Eye (tissue), 1 donor: ENCODE results near the gene EPB41L4A.
A peak's percentile ranks its signal among the peaks of the same experiment; 100 is the strongest.

Source experiments
- DNase-seq: peaks from one replicate; pipeline ENCODE4 v3.0.0-alpha.2; 2015

EPB41L4A gene

GRCh38 chr5:112196584-112196983 lies 222.5 kb downstream of the EPB41L4A start:
- DNase-seq: peak; percentile 29

DNA sequence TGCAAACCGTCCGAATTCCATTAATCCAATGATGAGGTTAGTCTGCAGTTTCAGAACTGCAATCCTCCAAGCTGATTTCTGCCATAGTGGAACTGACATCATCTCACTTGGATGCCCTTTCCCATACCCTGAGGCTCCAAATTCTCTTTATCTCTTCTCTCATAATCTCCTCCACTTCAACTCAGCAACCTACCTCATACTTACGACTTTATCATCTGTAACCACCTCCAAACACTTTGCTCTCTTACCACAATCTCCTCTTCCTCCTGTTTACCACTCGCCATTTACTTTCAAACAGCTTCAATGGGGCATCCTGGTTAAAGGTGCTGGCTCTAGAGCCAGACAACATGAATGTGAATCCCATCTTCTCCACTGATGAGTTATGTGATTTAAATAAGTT lies 223.2 kb downstream of the EPB41L4A start:
- no peak for DNase-seq

DNA sequence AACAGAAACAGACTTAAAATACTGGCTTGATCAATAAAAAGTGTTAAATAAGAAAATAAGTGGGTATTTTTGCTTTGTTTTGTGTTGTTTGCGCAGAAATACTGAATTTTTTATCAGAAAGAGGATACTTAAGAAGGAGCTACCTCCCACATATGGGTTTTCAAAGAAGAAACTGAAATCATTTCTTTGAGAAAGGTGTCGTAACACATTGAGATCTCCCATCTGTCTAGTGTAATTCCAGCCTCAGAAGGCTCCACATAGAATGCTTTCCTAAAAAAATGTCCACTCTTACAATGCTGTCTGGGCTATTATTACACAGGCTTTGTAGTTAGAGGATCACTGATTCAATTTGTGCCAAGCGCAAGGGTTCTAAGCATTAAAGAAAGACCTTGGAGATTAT lies 226.2 kb downstream of the EPB41L4A start:
- DNase-seq: no peak

DNA sequence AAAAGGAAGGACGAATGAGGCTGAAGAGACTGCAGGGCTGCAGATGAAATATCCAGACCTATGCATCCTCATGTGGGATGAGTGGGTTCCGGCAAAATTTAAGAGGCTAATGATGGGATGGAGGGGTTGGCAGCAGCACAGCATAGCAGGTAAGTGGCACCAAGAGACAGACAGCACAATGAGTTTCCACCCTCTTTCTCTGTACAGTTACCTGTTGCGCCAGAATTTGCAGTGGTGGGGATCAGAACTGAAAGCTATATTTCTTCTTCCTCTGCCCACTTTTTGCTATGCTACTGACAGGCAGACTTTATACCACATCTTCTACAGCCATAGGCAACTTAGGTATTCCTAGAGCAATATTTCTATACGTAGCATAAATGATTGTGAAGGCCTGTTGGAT lies 227.0 kb downstream of the EPB41L4A start:
- DNase-seq: no peak

GRCh38 chr5:112189391-112189790 lies 229.7 kb downstream of the EPB41L4A start:
- DNase-seq: no peak

- DNase-seq: peak; percentile 73
These were observed 232.6 kb downstream of the EPB41L4A start for GRCh38 chr5:112186401-112186990.

DNA sequence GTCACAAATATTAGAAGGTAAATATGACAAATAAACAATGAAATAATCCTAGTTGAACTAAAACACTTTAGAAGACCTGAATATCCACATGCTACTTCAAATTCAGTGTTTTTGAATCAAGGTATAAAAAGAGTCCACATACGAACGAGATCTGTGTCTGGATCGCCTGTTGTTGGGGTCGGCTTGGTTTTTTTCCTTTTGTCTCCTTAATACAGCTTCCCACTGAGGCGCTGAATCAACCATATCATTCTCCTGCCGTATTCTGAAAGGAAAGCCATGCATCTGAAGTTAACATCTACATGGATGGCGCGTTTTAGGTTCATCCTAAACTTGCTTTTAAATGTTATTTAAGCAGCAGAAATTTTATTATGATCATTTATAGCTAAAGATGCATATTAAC lies 235.2 kb downstream of the EPB41L4A start:
- no peak for DNase-seq

DNA sequence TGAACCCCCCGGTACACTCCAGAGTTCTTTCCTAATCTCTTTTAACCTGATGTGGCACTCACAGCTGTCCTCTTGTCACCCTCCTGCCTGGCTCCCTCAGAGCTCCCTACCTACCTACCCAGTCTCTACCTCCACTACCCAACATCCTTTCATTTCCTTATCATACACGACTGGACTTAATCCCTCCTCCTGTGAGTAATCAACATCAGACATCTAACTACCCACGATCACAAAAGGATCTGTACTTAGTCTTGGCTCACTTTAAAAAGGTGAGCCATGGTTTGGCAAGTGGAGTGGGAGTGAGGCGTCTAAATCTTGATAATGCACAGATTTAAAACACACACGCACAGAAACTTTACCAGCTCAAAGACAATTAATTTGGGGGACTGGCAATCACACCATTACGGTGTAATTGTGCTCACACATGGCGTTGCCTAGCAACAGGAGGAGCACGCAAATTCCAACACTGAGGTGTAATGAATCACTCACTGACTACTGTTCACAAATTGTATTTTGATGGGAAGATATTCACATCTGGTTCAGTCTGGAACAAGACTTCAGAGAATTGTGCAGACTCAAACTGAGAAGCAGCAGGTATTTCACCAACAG lies 235.9 kb downstream of the EPB41L4A start:
- DNase-seq: peak; percentile 35

GRCh38 chr5:112179290-112179689 lies 239.8 kb downstream of the EPB41L4A start:
- no peak for DNase-seq

- DNase-seq: peak; percentile 81
These were observed 244.0 kb downstream of the EPB41L4A start for GRCh38 chr5:112174959-112175594.

GRCh38 chr5:112165897-112166737 lies 253.0 kb downstream of the EPB41L4A start:
- DNase-seq: no peak

- no peak for DNase-seq
These were observed 253.7 kb downstream of the EPB41L4A start for GRCh38 chr5:112165399-112165798.

- DNase-seq: no peak
These were observed 255.6 kb downstream of the EPB41L4A start for GRCh38 chr5:112163435-112163834.

DNA sequence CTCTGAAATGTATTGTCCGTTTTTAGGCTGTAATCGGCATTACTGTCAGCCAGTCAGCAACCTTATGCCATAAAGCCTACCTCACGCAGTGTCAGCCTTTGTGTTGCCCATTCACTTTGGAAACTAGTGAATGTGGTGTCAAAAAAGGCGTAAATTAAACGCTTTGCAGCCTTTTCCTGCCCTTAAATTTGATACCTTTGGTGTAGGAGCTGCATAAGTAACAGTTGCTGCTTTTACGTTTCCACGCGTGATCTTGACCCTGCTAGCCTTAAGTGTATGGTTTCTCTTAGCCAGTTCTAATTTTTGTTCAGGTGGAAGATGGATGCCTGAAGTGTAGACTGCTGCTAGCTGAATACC lies 257.7 kb downstream of the EPB41L4A start:
- no peak for DNase-seq

DNA sequence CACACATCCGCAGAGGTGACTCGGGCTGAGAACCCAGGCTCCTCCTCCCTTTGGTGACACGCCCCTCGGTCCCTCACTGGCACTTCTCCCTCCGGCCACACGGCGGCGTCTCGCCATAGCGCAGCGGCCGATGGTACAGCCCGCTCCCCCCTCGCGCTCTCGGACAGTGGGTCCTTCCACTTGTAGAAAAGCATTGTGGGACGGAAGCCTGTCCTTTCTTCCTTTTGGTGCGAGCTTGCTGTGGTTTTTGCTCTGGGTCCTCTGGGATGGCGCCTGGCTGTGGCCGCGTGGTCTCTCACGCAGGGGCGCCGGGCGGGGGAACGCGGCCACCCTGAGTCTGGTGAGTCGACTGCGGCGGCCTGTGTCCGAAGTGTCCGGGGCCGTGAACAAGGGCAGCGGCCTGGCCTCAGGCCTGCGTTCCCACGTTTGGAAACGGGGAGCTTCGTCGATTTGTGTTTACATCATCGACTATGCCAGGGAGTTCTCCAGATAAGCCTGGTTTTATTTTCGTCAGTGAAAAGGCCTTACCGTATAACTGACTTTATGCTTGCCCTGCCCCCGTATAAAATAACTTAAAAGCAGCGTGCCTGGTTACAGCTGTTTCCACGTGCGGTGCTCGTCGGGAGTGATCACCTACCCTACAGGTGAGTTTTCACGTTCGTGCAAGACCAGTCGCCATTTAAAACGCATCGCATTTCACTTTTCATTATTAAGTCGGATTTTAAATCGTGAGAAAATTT lies 258.3 kb downstream of the EPB41L4A start:
- peak; percentile 98 for DNase-seq

GRCh38 chr5:112159435-112159834 lies 259.6 kb downstream of the EPB41L4A start:
- no peak for DNase-seq

GRCh38 chr5:112156211-112156610 lies 262.9 kb downstream of the EPB41L4A start:
- no peak for DNase-seq

- DNase-seq: no peak
These were observed 264.0 kb downstream of the EPB41L4A start for GRCh38 chr5:112154940-112155686.

DNA sequence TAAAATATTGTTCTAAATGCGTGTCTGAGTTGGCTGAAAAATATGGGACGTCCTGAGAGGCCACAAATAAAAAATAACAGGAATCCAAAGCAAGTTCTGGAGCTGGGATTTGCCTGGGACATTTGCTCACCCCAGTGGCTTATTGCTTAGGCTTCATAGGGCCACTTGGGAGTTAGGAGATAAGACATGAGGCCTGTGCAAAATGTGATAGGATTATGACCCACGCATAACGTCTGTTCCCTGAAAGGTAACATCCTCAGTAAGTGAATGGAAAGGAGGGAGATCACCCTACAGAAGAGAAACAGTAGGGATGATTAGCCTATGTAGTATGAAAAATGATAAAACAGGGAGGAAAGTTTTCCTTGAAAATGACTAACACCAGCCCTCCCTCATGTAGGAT lies 269.4 kb downstream of the EPB41L4A start:
- no peak for DNase-seq

DNA sequence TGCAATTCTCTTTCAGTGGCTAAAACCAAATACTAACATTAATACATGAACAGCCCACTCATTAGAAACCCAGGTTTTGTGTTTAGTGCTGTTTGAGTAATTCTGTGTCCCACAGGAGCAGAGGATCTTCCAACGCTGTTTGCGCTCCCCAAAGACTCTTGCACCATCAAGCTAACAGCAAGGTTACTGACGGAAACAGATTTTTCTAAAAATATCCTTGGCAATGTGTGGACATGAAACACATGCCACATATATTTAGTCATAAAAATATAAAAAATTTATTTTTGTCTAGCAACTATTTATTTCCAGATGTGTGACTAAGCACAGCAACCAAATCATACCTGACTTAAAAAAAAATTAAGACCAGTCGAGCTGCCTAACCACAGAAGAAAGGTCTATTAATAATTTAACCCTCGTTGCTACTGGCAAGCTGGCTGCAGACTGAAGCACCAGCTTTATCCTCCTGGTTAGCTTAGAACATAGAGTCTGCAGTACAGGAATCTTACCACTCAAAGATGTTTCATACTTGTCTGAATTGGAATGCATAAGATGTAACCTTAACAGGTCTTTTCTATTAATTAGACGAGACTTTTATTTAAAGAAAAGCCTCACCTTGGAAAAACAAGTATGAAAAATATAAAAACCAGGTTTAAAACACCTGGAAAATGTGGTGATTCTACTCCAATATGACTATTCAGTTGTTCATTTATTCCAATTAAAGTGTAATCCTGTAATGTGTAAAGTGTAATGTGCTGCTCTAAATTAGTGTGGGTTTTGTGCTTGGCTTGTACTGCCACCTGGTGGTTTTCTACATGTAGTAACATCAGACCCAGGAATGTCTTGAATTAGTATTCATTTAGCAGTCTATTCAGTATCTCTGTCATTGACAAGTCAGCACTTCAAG lies 272.5 kb downstream of the EPB41L4A start:
- DNase-seq: peak; percentile 92

GRCh38 chr5:112143690-112144089 lies 275.4 kb downstream of the EPB41L4A start:
- peak; percentile 28 for DNase-seq
